ENCODE measurements around the gene TRPV2.

The TRPV2 gene

DNA sequence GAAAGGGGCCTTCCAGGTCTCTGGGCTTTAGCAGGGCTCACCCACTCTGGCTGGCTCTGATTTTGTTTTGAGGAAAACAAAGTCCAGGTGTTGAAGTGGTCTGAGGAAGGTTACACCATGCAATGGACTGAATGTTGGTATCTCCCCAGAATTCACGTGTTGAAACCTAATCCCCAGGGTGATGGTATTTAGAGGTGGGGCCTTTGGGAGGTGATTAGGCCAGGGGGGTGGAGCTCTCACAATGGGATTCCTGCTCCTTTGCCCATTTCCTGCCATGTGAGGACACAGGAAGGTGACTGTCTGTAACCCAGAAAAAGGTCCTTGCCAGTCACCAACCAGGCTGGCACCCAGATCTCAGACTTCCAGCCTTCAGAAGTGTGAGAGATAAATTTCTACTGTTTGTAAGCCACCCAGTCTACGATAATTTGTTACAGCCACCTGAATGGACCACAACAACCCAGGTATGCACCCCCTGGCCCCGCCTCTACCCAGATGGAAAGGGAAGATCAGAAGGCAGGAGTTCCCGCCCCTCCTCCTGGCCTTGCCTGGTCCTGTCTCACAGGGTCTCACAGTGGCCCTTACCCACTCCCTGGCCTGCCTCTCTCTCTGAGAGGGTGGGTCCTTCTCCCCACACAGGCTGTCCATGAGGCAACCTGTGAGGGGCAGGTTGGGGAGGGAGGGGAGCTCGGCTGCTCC, 44.6 kb downstream of the TRPV2 start:
- Histone ChIP-seq H3K4me1 (ENCODE audit: insufficient read depth, low read length) (no peaks in the 10 kb centered on the region), H2AFZ (ENCODE audit: low read depth, low read length) (no peak overlapping the region), H3K36me3 (ENCODE audit: insufficient read depth, low read length) (no peaks in the 10 kb centered on the region), H3K9me3 (ENCODE audit: low read length) (no peaks in the 10 kb centered on the region), H3K4me3 (ENCODE audit: low read length) (no peak overlapping the region), H3K27me3 (ENCODE audit: insufficient read depth, low read length) (no peaks in the 10 kb centered on the region)

- Histone ChIP-seq H3K27me3 (ENCODE audit: insufficient read depth, low read length) (no peaks in the 10 kb centered on the region), H3K9me3 (ENCODE audit: low read length) (no peaks in the 10 kb centered on the region), H3K4me1 (ENCODE audit: insufficient read depth, low read length) (no peaks in the 10 kb centered on the region), H2AFZ (ENCODE audit: low read depth, low read length) (no peak overlapping the region), H3K36me3 (ENCODE audit: insufficient read depth, low read length) (no peaks in the 10 kb centered on the region), H3K4me3 (ENCODE audit: low read length) (no peak overlapping the region)
Observed at GRCh38 chr17:16460796-16461605, 45.6 kb downstream of the TRPV2 start.

DNA sequence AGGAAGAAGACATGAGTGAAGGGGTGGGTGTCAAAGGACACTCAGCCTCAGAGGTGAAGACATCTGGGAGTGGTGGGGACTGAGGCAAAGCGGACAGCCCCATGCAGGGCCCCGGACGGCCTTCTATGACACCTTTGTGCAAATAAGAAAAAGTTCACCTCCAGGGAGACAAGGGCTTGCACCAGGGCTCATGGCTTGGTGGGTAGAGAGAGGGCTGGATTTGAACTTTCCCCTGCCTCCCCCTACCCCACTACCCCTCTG, 46.2 kb downstream of the TRPV2 start:
- Histone ChIP-seq H3K9me3 (ENCODE audit: low read length) (no peaks in the 10 kb centered on the region), H3K27me3 (ENCODE audit: insufficient read depth, low read length) (no peaks in the 10 kb centered on the region), H3K4me3 (ENCODE audit: low read length) (no peak overlapping the region), H3K36me3 (ENCODE audit: insufficient read depth, low read length) (no peaks in the 10 kb centered on the region), H2AFZ (ENCODE audit: low read depth, low read length) (no peak overlapping the region), H3K4me1 (ENCODE audit: insufficient read depth, low read length) (no peaks in the 10 kb centered on the region)

DNA sequence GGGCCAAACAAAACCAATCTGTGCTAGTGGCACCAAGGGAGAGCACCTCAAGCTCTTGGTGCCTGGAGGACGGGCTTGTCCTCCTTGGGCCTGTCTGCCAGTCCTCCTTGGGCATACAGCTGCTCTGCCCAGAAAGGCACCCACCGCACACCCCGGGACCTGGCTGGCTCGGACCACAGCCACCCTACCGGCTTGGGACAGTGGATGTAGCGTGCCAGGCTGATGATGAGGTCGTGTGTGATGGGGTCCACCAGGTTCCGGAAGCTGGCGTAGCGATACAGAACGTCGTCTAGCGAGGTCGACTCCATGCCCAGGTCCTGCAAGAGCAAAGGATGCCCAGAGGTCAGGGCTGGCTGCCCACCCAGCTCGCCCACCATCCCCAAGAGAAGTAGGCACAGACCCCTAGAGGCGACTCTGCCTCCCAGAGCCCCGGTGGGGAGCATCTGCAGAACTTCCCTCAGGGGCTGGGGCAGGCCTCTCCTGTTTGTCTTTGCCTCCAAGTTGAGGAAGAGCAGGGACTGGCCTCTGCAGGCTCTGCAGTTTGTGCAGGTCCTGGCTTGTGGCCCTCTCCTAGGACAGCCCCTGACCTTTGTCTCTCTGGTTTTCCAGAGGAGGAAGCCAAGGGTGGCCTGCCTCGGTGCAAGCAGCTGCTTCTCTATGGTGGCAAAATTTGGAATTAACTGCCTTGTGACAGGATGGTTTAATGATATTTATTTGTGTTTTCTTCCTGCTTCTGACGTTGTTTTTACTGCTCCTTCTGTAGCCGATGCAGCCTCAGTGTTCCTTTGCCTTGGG, 46.9 kb downstream of the TRPV2 start:
- Histone ChIP-seq H3K27me3 (ENCODE audit: insufficient read depth, low read length) (no peaks in the 10 kb centered on the region), H3K4me1 (ENCODE audit: insufficient read depth, low read length) (no peaks in the 10 kb centered on the region), H3K36me3 (ENCODE audit: insufficient read depth, low read length) (no peaks in the 10 kb centered on the region), H2AFZ (ENCODE audit: low read depth, low read length) (no peak overlapping the region), H3K9me3 (ENCODE audit: low read length) (no peaks in the 10 kb centered on the region), H3K4me3 (ENCODE audit: low read length) (no peak overlapping the region)

DNA sequence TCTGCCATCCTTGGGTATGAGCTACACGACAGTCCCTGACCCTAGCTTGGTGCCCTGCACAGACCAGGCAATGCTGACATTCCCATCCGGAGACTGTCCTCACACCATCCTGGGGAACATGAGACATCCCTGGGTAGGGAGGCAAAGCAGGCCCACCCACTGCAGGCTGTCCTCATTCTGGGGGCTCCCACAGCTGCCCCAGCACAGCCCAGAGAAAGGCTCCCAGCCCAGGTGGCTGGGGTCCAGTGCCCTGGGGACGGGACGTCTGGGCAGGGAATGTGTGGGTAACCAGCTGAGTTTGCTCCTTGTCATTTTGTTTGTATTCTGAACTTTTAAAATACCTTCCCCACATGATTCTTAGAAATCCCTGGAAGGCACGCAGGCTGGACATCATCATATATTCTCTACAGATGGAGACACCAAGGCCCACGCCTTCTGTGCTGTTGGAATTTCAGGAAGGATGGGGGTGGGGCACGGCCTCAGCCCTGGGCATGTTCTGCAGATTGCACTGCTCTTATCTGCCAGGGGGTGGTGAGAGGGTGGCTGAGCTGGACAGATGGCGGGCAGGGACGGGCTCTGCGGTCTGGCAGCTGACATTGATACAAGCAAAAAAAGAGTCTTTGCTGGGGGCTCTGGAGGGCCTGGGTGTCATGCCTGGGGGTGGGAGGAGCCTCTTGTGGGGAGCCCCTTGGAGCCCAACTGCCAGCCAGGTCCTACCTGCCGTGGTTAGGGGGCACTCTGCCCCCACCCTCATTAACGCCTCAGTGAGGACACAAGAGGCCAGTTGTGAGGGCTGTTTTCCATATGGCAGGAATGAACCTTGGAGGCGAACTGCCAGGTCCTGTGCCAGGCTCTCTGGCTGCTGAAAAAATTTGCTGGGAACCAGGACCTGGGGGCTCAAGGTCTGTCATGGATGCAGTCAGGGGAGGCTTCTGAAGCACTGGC, 48.3 kb downstream of the TRPV2 start:
- Histone ChIP-seq H3K4me3 (ENCODE audit: low read length) (no peak overlapping the region), H3K4me1 (ENCODE audit: insufficient read depth, low read length) (no peaks in the 10 kb centered on the region), H3K9me3 (ENCODE audit: low read length) (no peaks in the 10 kb centered on the region), H2AFZ (ENCODE audit: low read depth, low read length) (no peak overlapping the region), H3K27me3 (ENCODE audit: insufficient read depth, low read length) (no peaks in the 10 kb centered on the region), H3K36me3 (ENCODE audit: insufficient read depth, low read length) (no peaks in the 10 kb centered on the region)

DNA sequence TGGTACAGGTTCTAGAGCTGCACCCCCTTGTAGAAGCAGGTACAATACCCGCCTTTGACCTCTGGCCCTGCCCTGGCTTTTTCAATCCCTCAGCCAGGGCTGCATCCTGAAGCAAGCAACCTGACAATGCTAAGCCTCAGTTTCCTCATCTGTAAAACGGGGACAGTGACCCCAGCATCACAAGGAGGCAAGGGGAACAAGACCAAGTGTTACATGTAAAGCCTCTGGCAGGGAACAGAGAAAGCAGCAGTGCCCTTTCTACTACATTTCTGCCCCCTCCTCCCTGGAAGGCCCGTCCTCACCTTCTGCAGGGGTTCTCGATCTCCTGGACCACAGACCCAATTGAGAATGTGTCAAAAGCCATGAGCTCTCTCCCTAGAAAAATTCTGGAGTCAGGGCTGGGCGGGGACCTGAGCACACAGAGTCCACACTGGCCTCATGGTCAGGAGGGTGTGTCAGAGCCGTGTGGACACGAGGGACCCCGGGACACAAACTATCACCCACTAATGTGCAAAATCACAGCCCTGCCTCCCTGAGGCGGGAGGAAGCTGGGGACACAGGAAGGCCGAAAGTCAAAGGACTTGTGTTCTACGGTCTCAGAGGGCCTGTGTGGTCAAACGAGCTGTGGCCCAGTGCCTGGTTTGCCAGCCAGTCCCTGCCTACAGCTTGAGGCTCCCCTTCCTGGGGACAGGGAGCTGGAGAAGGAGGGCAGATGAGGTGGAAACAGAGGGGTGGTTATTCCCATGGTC, 49.1 kb downstream of the TRPV2 start:
- no peaks in the 10 kb centered on the region for H3K4me1 ChIP-seq (ENCODE audit: insufficient read depth, low read length)
- no peak overlapping the region for H3K4me3 ChIP-seq (ENCODE audit: low read length)
- H3K27me3 ChIP-seq (ENCODE audit: insufficient read depth, low read length), result no peaks in the 10 kb centered on the region
- no peak overlapping the region for H2AFZ ChIP-seq (ENCODE audit: low read depth, low read length)
- no peaks in the 10 kb centered on the region for H3K36me3 ChIP-seq (ENCODE audit: insufficient read depth, low read length)
- no peaks in the 10 kb centered on the region for H3K9me3 ChIP-seq (ENCODE audit: low read length)

DNA sequence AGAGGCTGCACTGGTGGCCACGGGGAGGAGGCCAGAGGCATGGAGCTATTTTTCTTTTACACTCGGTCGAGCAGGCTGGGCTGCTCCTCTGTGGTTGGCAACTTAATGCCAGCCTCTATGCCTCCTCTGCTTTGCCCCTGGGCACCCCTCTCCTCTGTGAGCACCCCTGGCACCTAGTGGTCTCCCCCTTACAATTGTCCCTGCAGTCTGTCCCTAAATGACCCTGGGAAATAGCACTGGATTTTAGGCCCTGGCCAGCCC, 49.6 kb downstream of the TRPV2 start:
- H3K36me3 ChIP-seq (ENCODE audit: insufficient read depth, low read length), result no peaks in the 10 kb centered on the region
- H3K9me3 ChIP-seq (ENCODE audit: low read length), result no peaks in the 10 kb centered on the region
- H2AFZ ChIP-seq (ENCODE audit: low read depth, low read length), result no peak overlapping the region
- no peaks in the 10 kb centered on the region for H3K4me1 ChIP-seq (ENCODE audit: insufficient read depth, low read length)
- no peaks in the 10 kb centered on the region for H3K27me3 ChIP-seq (ENCODE audit: insufficient read depth, low read length)
- no peak overlapping the region for H3K4me3 ChIP-seq (ENCODE audit: low read length)

DNA sequence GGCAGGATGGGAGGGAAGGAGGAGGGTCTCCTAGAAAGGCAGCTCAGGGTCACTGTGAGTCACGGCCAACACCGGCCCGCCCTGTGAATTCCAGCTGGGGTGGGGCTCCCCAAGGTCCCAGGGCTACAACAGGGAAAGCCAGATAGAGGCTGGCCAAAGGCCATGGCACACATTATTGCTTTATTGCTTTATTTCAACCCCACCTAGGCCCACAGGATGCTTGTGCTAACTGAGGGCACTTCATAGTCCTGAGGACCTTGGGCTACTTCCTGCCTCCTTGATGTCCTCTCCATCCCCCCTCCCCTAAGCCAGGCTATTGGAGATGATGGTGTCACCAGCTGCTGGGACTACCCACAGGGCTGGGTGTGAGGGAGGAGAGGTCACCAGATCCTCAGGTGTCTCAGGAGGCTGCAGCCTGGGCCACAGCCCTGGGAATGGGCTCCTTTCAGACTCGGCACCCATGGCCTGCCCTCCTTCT, 50.5 kb downstream of the TRPV2 start:
- no peaks in the 10 kb centered on the region for H3K9me3 ChIP-seq (ENCODE audit: low read length)
- no peaks in the 10 kb centered on the region for H3K36me3 ChIP-seq (ENCODE audit: insufficient read depth, low read length)
- H3K4me1 ChIP-seq (ENCODE audit: insufficient read depth, low read length), result no peaks in the 10 kb centered on the region
- H3K4me3 ChIP-seq (ENCODE audit: low read length), result no peak overlapping the region
- no peak overlapping the region for H2AFZ ChIP-seq (ENCODE audit: low read depth, low read length)
- no peaks in the 10 kb centered on the region for H3K27me3 ChIP-seq (ENCODE audit: insufficient read depth, low read length)

DNA sequence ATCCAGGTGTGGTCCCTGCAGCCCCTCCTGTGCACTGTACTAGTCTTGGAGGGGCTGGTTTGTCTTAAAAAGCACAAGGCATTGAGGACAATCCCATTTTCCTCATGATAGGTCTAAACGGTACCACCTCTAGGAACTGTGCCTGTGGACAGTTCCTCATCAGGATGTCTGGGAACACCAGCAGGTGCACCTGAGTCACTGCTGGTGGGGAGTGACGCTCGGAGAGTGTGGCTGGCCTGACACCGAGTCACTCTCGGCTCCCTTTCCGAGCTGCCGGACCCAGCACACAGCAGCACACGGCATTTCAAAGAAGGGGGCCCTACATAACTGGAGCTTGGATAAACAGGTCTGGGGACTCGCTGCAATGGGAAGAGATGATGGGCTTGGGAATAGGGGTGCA, 51.0 kb downstream of the TRPV2 start:
- Histone ChIP-seq H2AFZ (ENCODE audit: low read depth, low read length) (no peak overlapping the region), H3K27me3 (ENCODE audit: insufficient read depth, low read length) (no peaks in the 10 kb centered on the region), H3K36me3 (ENCODE audit: insufficient read depth, low read length) (no peaks in the 10 kb centered on the region), H3K4me3 (ENCODE audit: low read length) (no peak overlapping the region), H3K4me1 (ENCODE audit: insufficient read depth, low read length) (no peaks in the 10 kb centered on the region), H3K9me3 (ENCODE audit: low read length) (no peaks in the 10 kb centered on the region)

- H3K27me3 ChIP-seq (ENCODE audit: insufficient read depth, low read length), result no peaks in the 10 kb centered on the region
- no peak overlapping the region for H3K4me3 ChIP-seq (ENCODE audit: low read length)
- no peak overlapping the region for H2AFZ ChIP-seq (ENCODE audit: low read depth, low read length)
- no peaks in the 10 kb centered on the region for H3K9me3 ChIP-seq (ENCODE audit: low read length)
- no peaks in the 10 kb centered on the region for H3K4me1 ChIP-seq (ENCODE audit: insufficient read depth, low read length)
- no peaks in the 10 kb centered on the region for H3K36me3 ChIP-seq (ENCODE audit: insufficient read depth, low read length)
Observed at GRCh38 chr17:16467044-16467443, 51.7 kb downstream of the TRPV2 start.

GRCh38 chr17:16467886-16468285, 52.5 kb downstream of the TRPV2 start:
- H3K4me1 ChIP-seq (ENCODE audit: insufficient read depth, low read length), result peaks cover 1% of the 10 kb centered on the region

DNA sequence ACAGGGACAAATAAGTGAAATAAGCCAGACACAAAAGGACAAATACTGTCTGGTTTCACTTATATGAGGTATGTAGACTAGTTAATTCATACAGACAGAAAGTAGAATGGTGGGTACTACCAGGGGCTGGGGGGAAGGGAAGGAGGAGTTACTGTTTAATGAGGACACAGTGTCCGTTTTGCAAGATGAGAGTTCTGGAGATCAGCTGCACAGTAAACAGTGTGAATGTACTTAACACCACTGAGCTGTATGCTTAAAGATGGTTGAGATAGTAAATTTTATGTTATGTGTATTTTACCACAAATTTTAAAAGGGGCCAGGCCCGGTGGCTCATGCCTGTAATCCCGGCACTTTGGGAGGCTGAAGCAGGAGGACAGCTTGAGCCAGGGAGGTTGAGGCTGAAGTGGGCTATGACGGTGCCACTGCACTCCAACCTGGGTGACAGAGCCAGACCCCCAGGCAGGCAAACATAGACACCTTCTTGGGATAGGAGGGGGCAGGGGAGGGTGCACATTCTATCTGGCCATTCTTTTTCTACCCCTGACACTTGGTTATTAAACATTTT, 53.1 kb downstream of the TRPV2 start:
- H3K27me3 ChIP-seq (ENCODE audit: insufficient read depth, low read length), result no peaks in the 10 kb centered on the region
- no peak overlapping the region for H3K4me3 ChIP-seq (ENCODE audit: low read length)
- H3K36me3 ChIP-seq (ENCODE audit: insufficient read depth, low read length), result no peaks in the 10 kb centered on the region
- H2AFZ ChIP-seq (ENCODE audit: low read depth, low read length), result no peak overlapping the region
- H3K4me1 ChIP-seq (ENCODE audit: insufficient read depth, low read length), result peaks cover 8% of the 10 kb centered on the region
- H3K9me3 ChIP-seq (ENCODE audit: low read length), result no peaks in the 10 kb centered on the region

More at GRCh38 chr17:16467886-16468285, 52.5 kb downstream of the TRPV2 start:
- Histone ChIP-seq H3K9me3 (ENCODE audit: low read length) (no peaks in the 10 kb centered on the region), H2AFZ (ENCODE audit: low read depth, low read length) (no peak overlapping the region), H3K27me3 (ENCODE audit: insufficient read depth, low read length) (no peaks in the 10 kb centered on the region), H3K4me3 (ENCODE audit: low read length) (no peak overlapping the region), H3K36me3 (ENCODE audit: insufficient read depth, low read length) (no peaks in the 10 kb centered on the region)

Measured in neuron (in vitro differentiated cells).